HepG2 (cell line): ENCODE measurements around the gene CCDC57. TPM values are rescaled to one million over a fixed set of nuclear protein-coding genes. Genes with fewer than 3 reads are reported as not detected.

Source experiments
- ATAC-seq: fragments of 200-7000 bp; cut with Tn5 transposase; 3 replicates; pipeline ENCODE4 v1.9.1; 2020; ENCODE audit warnings: mild to moderate bottlenecking, moderate library complexity
- BruUV-seq: library from RNA; stranded (reverse); fragments of 400-500 nt; replicated peaks from 2 replicates; lab custom pipeline; 2021; lab: Mats Ljungman, UMichigan
- CTCF ChIA-PET: fragments of 300-600 bp; formaldehyde crosslinking; extraction: SDS; loops from one replicate; lab custom pipeline; 2021; ENCODE audit warnings: low total read pairs, inconsistent platforms, low intra/inter-chr PET ratio; lab: Yijun Ruan, JAX
- POLR2A ChIA-PET: fragments of 350-600 bp; sonication (Branson Sonifier 250); formaldehyde crosslinking; loops from one replicate; lab custom pipeline; 2020; ENCODE audit warnings: antibody characterized with exemption, inconsistent platforms; lab: Yijun Ruan, JAX
- DNase-seq: peaks from one replicate; pipeline ENCODE4 v3.0.0-alpha.2; 2015; ENCODE audit warnings: low spot score
- FAIRE-seq: peaks from 3 replicates; lab custom pipeline; 2011; peaks lifted over from hg19 to GRCh38; lab: Jason Lieb, UNC
- H2AFZ ChIP-seq: one replicate; pipeline ENCODE4 v1.6.1; 2011; ENCODE audit warnings: low read length, inconsistent platforms
- H3K27ac ChIP-seq: fragments of 300-600 bp; 3 replicates; pipeline ENCODE4 v1.8.0; 2011; ENCODE audit warnings: mixed run types, mild to moderate bottlenecking, mixed read lengths, low read length, inconsistent platforms; ENCODE audit not compliant: insufficient read depth; ENCODE audit errors: extremely low read length
- H3K27me3 ChIP-seq, 2 experiments: fragments of 200-600 bp in 1 of 2; 2 replicates in 1 of 2; 3 replicates in 1 of 2; pipeline versions ENCODE4 v1.6.0 to v1.8.0; 2011; ENCODE audit warnings: low read length in 2 of 2, mild to moderate bottlenecking in 2 of 2, moderate library complexity in 2 of 2, inconsistent platforms in 1 of 2; ENCODE audit not compliant: insufficient read depth in 2 of 2, control insufficient read depth in 1 of 2
- H3K36me3 ChIP-seq, 2 experiments: fragments of 200-600 bp in 1 of 2; replicated peaks in 1 of 2; 2 replicates in 1 of 2; 3 replicates in 1 of 2; pipeline versions ENCODE4 v1.5.1 to v1.8.0; 2011; ENCODE audit warnings: low read length in 2 of 2, inconsistent platforms in 1 of 2; ENCODE audit not compliant: insufficient read depth in 2 of 2, control insufficient read depth in 1 of 2
- H3K4me1 ChIP-seq: 2 replicates; pipeline ENCODE4 v1.5.1; 2012; ENCODE audit warnings: low read length, inconsistent platforms; ENCODE audit not compliant: insufficient read depth
- H3K4me2 ChIP-seq: 2 replicates; pipeline ENCODE4 v1.6.0; 2011; ENCODE audit warnings: low read depth, low read length, inconsistent platforms
- H3K4me3 ChIP-seq, 3 experiments: fragments of 200-600 bp in 1 of 3; sonication (generic), shearing (Covaris generic) in 1 of 3; replicated peaks in 1 of 3; 2 replicates each; pipeline ENCODE4 v1.5.1; 2011 to 2016; ENCODE audit warnings: low read length in 3 of 3, inconsistent platforms in 2 of 3, low read depth in 2 of 3, mild to moderate bottlenecking in 2 of 3, control low read depth in 1 of 3, mixed read lengths in 1 of 3; ENCODE audit not compliant: insufficient read depth in 1 of 3
- H3K79me2 ChIP-seq: one replicate; pipeline ENCODE4 v1.6.1; 2011; ENCODE audit warnings: low read length, inconsistent platforms; ENCODE audit not compliant: insufficient read depth
- H3K9ac ChIP-seq: 2 replicates; pipeline ENCODE4 v1.6.0; 2011; ENCODE audit warnings: mild to moderate bottlenecking, low read depth, low read length, inconsistent platforms; ENCODE audit not compliant: insufficient read depth
- H3K9me3 ChIP-seq: 2 replicates; pipeline ENCODE4 v1.5.1; 2012; ENCODE audit warnings: mild to moderate bottlenecking, low read length
- H4K20me1 ChIP-seq: 2 replicates; pipeline ENCODE4 v1.6.0; 2011; ENCODE audit warnings: inconsistent platforms, mild to moderate bottlenecking, low read length, moderate library complexity; ENCODE audit not compliant: insufficient read depth
- AGO2 ChIP-seq: fragments of 200-400 bp; formaldehyde crosslinking; optimal IDR thresholded peaks from 2 replicates; pipeline ENCODE3; 2017; ENCODE audit warnings: mild to moderate bottlenecking, low read depth, low read length, moderate library complexity
- ATF7 ChIP-seq, 2 experiments: fragments of 450-650 bp in 1 of 2; sonication (generic) in 1 of 2; formaldehyde crosslinking in 1 of 2; IDR thresholded peaks; 2 replicates each; pipeline versions ENCODE4 v1.4.0 to v1.6.1; 2016 to 2020; ENCODE audit warnings: antibody characterized with exemption in 1 of 2, mild to moderate bottlenecking in 1 of 2, missing genetic modification reagents in 1 of 2
- ONECUT2 ChIP-seq: sonication (generic); formaldehyde crosslinking; IDR thresholded peaks from 2 replicates; pipeline ENCODE4 v1.4.0; 2020; ENCODE audit warnings: missing genetic modification reagents
- PATZ1 ChIP-seq: sonication (generic); formaldehyde crosslinking; IDR thresholded peaks from 2 replicates; pipeline ENCODE4 v1.4.0; 2020; ENCODE audit warnings: missing genetic modification reagents
- POLR2A ChIP-seq, 2 experiments: IDR thresholded peaks; 2 replicates each; pipeline ENCODE4 v1.6.1; 2011; ENCODE audit warnings: low read depth in 2 of 2, low read length in 2 of 2, mild to moderate bottlenecking in 1 of 2, moderate library complexity in 1 of 2; ENCODE audit not compliant: insufficient read depth in 1 of 2
- TSC22D2 ChIP-seq: sonication (generic); formaldehyde crosslinking; IDR thresholded peaks from 2 replicates; pipeline ENCODE4 v1.5.1; 2020; ENCODE audit warnings: missing genetic modification reagents, mild to moderate bottlenecking, borderline replicate concordance
- ZNF281 ChIP-seq: sonication (generic); formaldehyde crosslinking; IDR thresholded peaks from 2 replicates; pipeline ENCODE4 v1.4.0; 2020; ENCODE audit warnings: missing genetic modification reagents, borderline replicate concordance
- ZNF3 ChIP-seq: IDR thresholded peaks from 2 replicates; pipeline ENCODE4 v1.7.0; 2017; ENCODE audit warnings: inconsistent platforms
- ZNF609 ChIP-seq: sonication (generic); formaldehyde crosslinking; IDR thresholded peaks from 2 replicates; pipeline ENCODE4 v1.4.0; 2020; ENCODE audit warnings: mild to moderate bottlenecking, missing genetic modification reagents, borderline replicate concordance
- ZNF768 ChIP-seq: sonication (generic); formaldehyde crosslinking; IDR thresholded peaks from 2 replicates; pipeline ENCODE4 v1.4.0; 2020; ENCODE audit warnings: missing genetic modification reagents
- WGBS: methylation state at CpG from one replicate; pipeline ENCODE4 v1.1.6; 2017; ENCODE audit warnings: low lambda C conversion rate; 5-methylcytosine and 5-hydroxymethylcytosine counted together
- in situ Hi-C: cut with HindIII; loops from 2 replicates; pipeline ENCODE4 v1.10.0; 2017; ENCODE audit warnings: low pct_unique_long_range_greater_than_20kb; ENCODE audit not compliant: extremely low pct_ligation_motif_present
- intact Hi-C: fragments of 100-400 bp; cut with micrococcal nuclease; formaldehyde crosslinking; loops from one replicate; pipeline ENCODE4 v1.10.0; 2022; ENCODE audit not compliant: unreplicated experiment
- polyA plus RNA-seq, 8 experiments: library from polyadenylated mRNA; depleted of rRNA in 3 of 8; stranded (reverse) in 7 of 8; unstranded in 1 of 8; fragments of >200 nt; fragmentation: Illumina TruSeq in 4 of 8; extraction: Trizol in 4 of 8; gene quantifications; 2 replicates each; pipeline versions ENCODE4 v1.2.1 to v1.2.3, GENCODE V29; 2011 to 2016; ENCODE audit warnings: low read depth in 4 of 8, missing spikeins in 1 of 8, mixed read lengths in 1 of 8; ENCODE audit not compliant: insufficient read depth in 1 of 8
- total RNA-seq, 5 experiments: library from RNA; depleted of rRNA; stranded (reverse); fragments of >200 nt; fragmentation: Illumina TruSeq; extraction: Trizol; gene quantifications; 2 replicates each; pipeline ENCODE4 v1.2.3, GENCODE V29; 2016; ENCODE audit warnings: low read depth in 1 of 5

The CCDC57 gene
- total and polyA plus RNA-seq, 2 of the 13 experiments (the other 11 are each of a cell fraction or from before 2014, with no cell fraction given): 59.3 to 59.9 TPM

DNA sequence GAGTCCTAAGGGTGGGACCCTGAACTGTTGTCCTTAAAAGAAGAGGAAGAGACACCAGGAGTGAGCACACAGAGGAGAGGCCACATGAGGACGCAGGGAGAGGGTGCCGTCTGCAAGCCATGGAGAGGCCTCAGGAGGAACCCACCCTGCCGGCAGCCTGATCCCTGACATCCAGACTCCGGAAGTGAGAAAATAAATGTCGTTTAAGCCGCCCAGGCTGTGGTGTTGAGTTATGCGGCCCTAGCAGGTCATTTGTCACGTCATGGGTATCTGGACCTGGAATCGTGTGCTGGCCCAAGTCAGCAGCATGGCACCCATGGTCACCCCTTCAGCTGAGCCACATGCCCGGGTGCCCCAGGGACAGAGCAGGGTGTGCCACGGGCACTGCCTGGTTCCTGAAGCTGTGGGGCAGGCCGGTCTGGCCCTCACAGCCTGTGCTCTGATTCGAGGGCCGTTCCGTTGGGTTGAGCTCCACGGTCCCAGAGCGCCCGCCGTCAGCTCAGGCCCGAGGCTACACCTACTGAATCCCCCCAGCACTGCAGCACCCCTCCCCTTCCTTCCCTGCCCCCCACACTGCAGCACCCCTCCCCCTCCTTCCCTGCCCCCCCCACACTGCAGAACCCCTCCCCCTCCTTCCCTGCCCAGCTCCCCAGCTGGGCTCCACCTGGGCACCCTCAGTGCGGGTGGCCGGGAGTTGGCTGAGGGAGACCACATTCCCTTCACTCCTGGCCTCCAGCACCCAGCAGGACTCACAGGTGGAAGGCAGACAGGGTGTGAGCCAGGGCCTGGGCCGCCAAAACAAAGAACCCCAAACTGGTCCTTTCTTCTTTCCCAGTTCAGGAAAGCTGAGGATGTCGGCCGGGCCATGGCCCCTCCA is 2.7 kb upstream of the CCDC57 start (continued):
- TF ChIP-seq AGO2 (peak; percentile 31), ZNF768 (0 out of 2 replicates have a peak, but pooled peaks have one; percentile 31)

GRCh38 chr17:82214012-82214628 is 1.5 kb upstream of the CCDC57 start:
- Histone ChIP-seq H3K4me3 (peak overlapping the region in 1 of 3 experiments; percentile 35; a peak in 2 of 6 replicates), H3K9me3 (no peaks in the 10 kb centered on the region), H3K79me2 (peaks cover 6% of the 10 kb centered on the region), H2AFZ (no peak overlapping the region), H3K27ac (no peak overlapping the region), H3K27me3 (no peaks in the 10 kb centered on the region), H3K36me3 (no peaks in the 10 kb centered on the region), H3K9ac (no peak overlapping the region), H3K4me2 (peak overlapping the region; percentile 48), H3K4me1 (peaks cover 70% of the 10 kb centered on the region), H4K20me1 (no peaks in the 10 kb centered on the region)
- ATAC-seq (no peak), FAIRE-seq (no peak), DNase-seq (no peak)
- in situ Hi-C loops (no loop called here), intact Hi-C loops (no loop called here)
- POLR2A ChIA-PET: interaction anchor here (0.9 to 11.8 kb wide), 5 partner anchors 8 to 79 kb away, joined by 3 to 117 read pairs (median 29); partner anchors contain the start of gene SLC16A3
- WGBS: 73% methylated on average over 5 of the region's 11 CpGs
- no TSS peak for BruUV-seq
- CTCF ChIA-PET: no interaction called here
- TF ChIP-seq TSC22D2 (no peak), ZNF3 (no peak), PATZ1 (CRISPR knock-in tag) (no peak), ZNF609 (CRISPR knock-in tag) (0 out of 2 replicates have a peak, but pooled peaks have one; percentile 13), ATF7 (IDR thresholded peaks at IDR 0.05) (no peak), ATF7 (CRISPR knock-in tag; IDR thresholded peaks at IDR 0.05) (no peak), ZNF281 (no peak), ONECUT2 (CRISPR knock-in tag) (no peak), POLR2A (IDR thresholded peaks at IDR 0.05; ENCODE audit: insufficient read depth in 1 of 2, low read depth in 2 of 2, low read length in 2 of 2) (0 out of 4 replicates have a peak, but pooled peaks of 1 of the 2 experiments have one; percentile 31)
